HEK293 (cell line): ENCODE results near the gene TNFRSF11A.

Source experiments
- CTCF ChIA-PET: fragments of 350-600 bp; formaldehyde crosslinking; extraction: SDS; loops from one replicate; lab custom pipeline; 2021; ENCODE audit warnings: antibody characterized with exemption; lab: Yijun Ruan, JAX
- POLR2A ChIA-PET: fragments of 300-600 bp; formaldehyde crosslinking; extraction: SDS; loops from one replicate; lab custom pipeline; 2020; ENCODE audit warnings: antibody characterized with exemption, inconsistent platforms; lab: Yijun Ruan, JAX
- H3K27ac ChIP-seq: fragments of 200-500 bp; sonication (Bioruptor generic); 2 replicates; pipeline ENCODE4 v1.5.1; 2014; ENCODE audit warnings: low read depth, low read length, control low read depth, inconsistent platforms; ENCODE audit errors: extremely low read depth
- H3K36me3 ChIP-seq, 2 experiments: fragments of 200-500 bp in 1 of 2; sonication (Bioruptor generic) in 1 of 2; 1 replicate in 1 of 2; 2 replicates in 1 of 2; pipeline ENCODE4 v1.5.1; 2014 to 2017; ENCODE audit warnings: inconsistent platforms in 2 of 2, low read length in 2 of 2; ENCODE audit not compliant: control insufficient read depth in 2 of 2, insufficient read depth in 1 of 2
- H3K4me1 ChIP-seq: fragments of 200-500 bp; sonication (Bioruptor generic); 2 replicates; pipeline ENCODE4 v1.5.1; 2014; ENCODE audit warnings: mild to moderate bottlenecking, low read length, inconsistent platforms; ENCODE audit not compliant: control insufficient read depth, insufficient read depth
- H3K4me3 ChIP-seq: 2 replicates; pipeline ENCODE4 v1.5.1; 2011; ENCODE audit warnings: low read depth, mild to moderate bottlenecking, control low read depth, low read length, moderate library complexity
- H3K9me3 ChIP-seq: fragments of 200-500 bp; sonication (Bioruptor generic); 2 replicates; pipeline ENCODE4 v1.5.1; 2014; ENCODE audit warnings: low read depth, low read length, inconsistent platforms; ENCODE audit not compliant: control insufficient read depth, insufficient read depth
- HIC1 ChIP-seq: fragments of 450-650 bp; formaldehyde crosslinking; IDR thresholded peaks from 2 replicates; pipeline ENCODE4 v1.5.1; 2016; ENCODE audit warnings: missing biosample characterization, missing genetic modification characterization
- IKZF3 ChIP-seq: fragments of 450-650 bp; IDR thresholded peaks from 2 replicates; pipeline ENCODE4 v1.5.0; 2018; ENCODE audit warnings: missing biosample characterization, mild to moderate bottlenecking, missing genetic modification characterization, moderate library complexity
- PATZ1 ChIP-seq: fragments of 450-650 bp; formaldehyde crosslinking; IDR thresholded peaks from 2 replicates; pipeline ENCODE4 v1.5.1; 2016; ENCODE audit warnings: missing biosample characterization, missing genetic modification characterization
- PRDM10 ChIP-seq: fragments of 450-650 bp; formaldehyde crosslinking; IDR thresholded peaks from 2 replicates; pipeline ENCODE4 v1.5.1; 2016; ENCODE audit warnings: missing biosample characterization, missing genetic modification characterization
- SCRT1 ChIP-seq: fragments of 450-650 bp; formaldehyde crosslinking; IDR thresholded peaks from 2 replicates; pipeline ENCODE4 v1.5.1; 2016; ENCODE audit warnings: missing biosample characterization, missing genetic modification characterization, borderline replicate concordance
- SP2 ChIP-seq: fragments of 450-650 bp; formaldehyde crosslinking; IDR thresholded peaks from 2 replicates; pipeline ENCODE4 v1.5.1; 2016; ENCODE audit warnings: missing biosample characterization, missing genetic modification characterization
- ZBTB7A ChIP-seq: fragments of 450-650 bp; formaldehyde crosslinking; IDR thresholded peaks from 2 replicates; pipeline ENCODE4 v1.5.1; 2016; ENCODE audit warnings: low read depth, missing biosample characterization, missing genetic modification characterization
- ZNF133 ChIP-seq: fragments of 450-650 bp; formaldehyde crosslinking; IDR thresholded peaks from 2 replicates; pipeline ENCODE4 v1.5.1; 2016; ENCODE audit warnings: missing biosample characterization, missing genetic modification characterization
- ZNF140 ChIP-seq: fragments of 450-650 bp; formaldehyde crosslinking; IDR thresholded peaks from 2 replicates; pipeline ENCODE4 v1.5.1; 2016; ENCODE audit warnings: missing biosample characterization, missing genetic modification characterization
- ZNF184 ChIP-seq: fragments of 450-650 bp; IDR thresholded peaks from 2 replicates; pipeline ENCODE4 v1.5.1; 2018; ENCODE audit warnings: missing biosample characterization, mild to moderate bottlenecking, missing genetic modification characterization
- ZNF239 ChIP-seq: fragments of 450-650 bp; formaldehyde crosslinking; IDR thresholded peaks from 2 replicates; pipeline ENCODE4 v1.5.1; 2016; ENCODE audit warnings: missing biosample characterization, missing genetic modification characterization
- ZNF280C ChIP-seq: fragments of 450-650 bp; formaldehyde crosslinking; IDR thresholded peaks from 2 replicates; pipeline ENCODE4 v1.5.1; 2016; ENCODE audit warnings: missing biosample characterization, missing genetic modification characterization
- ZNF280D ChIP-seq: fragments of 450-650 bp; formaldehyde crosslinking; IDR thresholded peaks from 2 replicates; pipeline ENCODE4 v1.5.1; 2016; ENCODE audit warnings: missing biosample characterization, missing genetic modification characterization
- ZNF341 ChIP-seq: fragments of 450-650 bp; formaldehyde crosslinking; IDR thresholded peaks from 2 replicates; pipeline ENCODE4; 2016; ENCODE audit warnings: low read depth, missing biosample characterization, missing genetic modification characterization
- ZNF354C ChIP-seq: fragments of 450-650 bp; formaldehyde crosslinking; IDR thresholded peaks from 2 replicates; pipeline ENCODE4 v1.5.1; 2016; ENCODE audit warnings: missing biosample characterization, missing genetic modification characterization, low read depth, borderline replicate concordance
- ZNF391 ChIP-seq: fragments of 450-650 bp; formaldehyde crosslinking; IDR thresholded peaks from 2 replicates; pipeline ENCODE4 v1.5.1; 2016; ENCODE audit warnings: low read depth, missing biosample characterization, missing genetic modification characterization, borderline replicate concordance
- ZNF549 ChIP-seq: fragments of 450-650 bp; IDR thresholded peaks from 2 replicates; pipeline ENCODE4 v1.5.1; 2018; ENCODE audit warnings: missing biosample characterization, missing genetic modification characterization, mild to moderate bottlenecking, inconsistent platforms, moderate library complexity
- ZNF624 ChIP-seq: fragments of 450-650 bp; formaldehyde crosslinking; IDR thresholded peaks from 2 replicates; pipeline ENCODE4 v1.5.1; 2017; ENCODE audit warnings: missing biosample characterization, missing genetic modification characterization
- ZNF677 ChIP-seq: fragments of 450-650 bp; IDR thresholded peaks from 2 replicates; pipeline ENCODE4 v1.5.0; 2018; ENCODE audit warnings: missing biosample characterization, mild to moderate bottlenecking, missing genetic modification characterization, moderate library complexity
- ZNF830 ChIP-seq: fragments of 450-650 bp; IDR thresholded peaks from 2 replicates; pipeline ENCODE4 v1.5.0; 2018; ENCODE audit warnings: missing biosample characterization, missing genetic modification characterization, low read depth, mild to moderate bottlenecking, moderate library complexity

Gene TNFRSF11A

GRCh38 chr18:62294073-62294472 is 31.0 kb upstream of the TNFRSF11A start:
- POLR2A ChIA-PET, result interaction anchor here (0.6 kb wide), 1 partner anchor 114 kb away, joined by 3 read pairs; no protein-coding TSS in a partner anchor
- Histone ChIP-seq H3K27ac (no peak overlapping the region), H3K9me3 (no peaks in the 10 kb centered on the region), H3K4me3 (no peak overlapping the region)
- 0 out of 2 replicates have a peak, but pooled peaks have one; percentile 26 for TF ChIP-seq ZNF184 (tag by site-specific recombination)
- TF ChIP-seq HIC1 (tag by site-specific recombination), result no peak
- TF ChIP-seq, all 188 proteins: peak for 1
- Histone ChIP-seq H3K36me3 (peaks cover 24 to 27% of the 10 kb centered on the region in 2 experiments), H3K4me1 (no peaks in the 10 kb centered on the region)
- CTCF ChIA-PET, result interaction anchor here (0.5 kb wide), 1 partner anchor 291 kb away, joined by 3 read pairs; no protein-coding TSS in a partner anchor

GRCh38 chr18:62300359-62300963 is 24.6 kb upstream of the TNFRSF11A start:
- ChIA-PET CTCF (interaction anchor here (0.6 to 1.8 kb wide), 3 partner anchors 11 to 49 kb away, joined by 3 to 6 read pairs (median 4); no protein-coding TSS in a partner anchor), POLR2A (no interaction called here)
- Histone ChIP-seq H3K27ac (no peak overlapping the region), H3K4me3 (no peak overlapping the region), H3K36me3 (peaks cover 18 to 21% of the 10 kb centered on the region in 2 experiments), H3K9me3 (no peaks in the 10 kb centered on the region), H3K4me1 (no peaks in the 10 kb centered on the region)
- no peak for TF ChIP-seq ZBTB7A (tag by site-specific recombination)
- TF ChIP-seq ZNF391 (tag by site-specific recombination), result no peak
- no peak for TF ChIP-seq ZNF133 (tag by site-specific recombination)
- TF ChIP-seq SP2 (tag by site-specific recombination), result no peak
- no peak for TF ChIP-seq ZNF677 (tag by site-specific recombination)
- TF ChIP-seq PATZ1 (tag by site-specific recombination), result no peak
- no peak for TF ChIP-seq ZNF354C (tag by site-specific recombination)
- TF ChIP-seq IKZF3 (tag by site-specific recombination), result no peak
- no peak for TF ChIP-seq ZNF624 (tag by site-specific recombination)
- no peak for TF ChIP-seq ZNF549
- no peak for TF ChIP-seq ZNF239 (tag by site-specific recombination)
- TF ChIP-seq ZNF280C (tag by site-specific recombination), result no peak
- no peak for TF ChIP-seq ZNF140 (tag by site-specific recombination)
- TF ChIP-seq SCRT1 (tag by site-specific recombination), result no peak
- no peak for TF ChIP-seq ZNF341 (tag by site-specific recombination)
- no peak for TF ChIP-seq PRDM10 (tag by site-specific recombination)
- no peak for TF ChIP-seq ZNF280D (tag by site-specific recombination)
- no peak for TF ChIP-seq ZNF830 (tag by site-specific recombination)
